HTR-8/SVneo (cell line): ENCODE results near the gene CLTCL1.
"Not testable (repeated sequence)": the region's sequence is repeated elsewhere in the genome, so short reads cannot be mapped to it uniquely, and the experiment has no call there.

Experiments
- DNase-seq: peaks from one replicate; pipeline ENCODE4 v3.0.0; 2011; ENCODE audit warnings: low spot score, mixed read lengths; ENCODE audit not compliant: insufficient read length
- FAIRE-seq: peaks from 2 replicates; lab custom pipeline; 2011; peaks lifted over from hg19 to GRCh38; lab: Jason Lieb, UNC

The CLTCL1 gene

DNA sequence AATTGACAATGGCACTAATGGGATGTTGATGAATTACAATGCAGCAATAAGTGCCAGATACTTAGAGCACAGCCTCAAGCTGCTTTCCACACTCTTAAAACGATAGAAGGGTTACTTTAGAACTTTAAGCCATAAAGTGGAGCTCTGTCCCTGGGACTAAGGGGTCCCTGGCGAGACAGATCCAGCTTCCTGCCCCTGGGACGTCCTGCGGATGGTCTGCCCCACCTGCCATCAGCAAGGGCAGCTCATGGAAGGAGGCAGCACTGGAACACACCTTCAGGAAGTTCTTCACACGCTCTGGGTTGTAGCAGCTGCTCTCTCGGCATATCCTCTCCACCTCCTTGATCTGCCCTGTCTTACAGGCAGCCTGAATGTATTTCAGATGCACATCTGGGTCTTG is 67.9 kb downstream of the CLTCL1 start:
- DNase-seq (no peak), FAIRE-seq (no peak)

DNA sequence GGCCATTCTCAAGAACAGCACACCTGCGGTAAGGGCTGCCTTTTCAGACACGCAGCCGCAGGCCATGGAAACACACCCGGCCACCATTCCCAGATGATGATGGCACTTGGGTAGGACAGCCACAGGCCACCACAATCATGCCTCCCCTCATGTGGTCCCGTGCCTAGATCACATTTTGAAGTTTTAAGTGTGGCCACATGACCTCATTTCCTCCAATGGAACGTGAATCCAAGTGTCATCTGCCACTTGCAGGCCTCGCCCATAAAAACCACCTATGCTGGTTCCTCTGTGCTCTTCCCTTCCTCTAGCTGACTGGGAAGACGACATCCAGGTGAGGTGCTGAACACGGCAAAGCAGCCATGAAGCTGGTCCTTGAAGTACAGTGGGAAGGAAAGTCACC is 68.4 kb downstream of the CLTCL1 start:
- no peak for DNase-seq
- no peak for FAIRE-seq

DNA sequence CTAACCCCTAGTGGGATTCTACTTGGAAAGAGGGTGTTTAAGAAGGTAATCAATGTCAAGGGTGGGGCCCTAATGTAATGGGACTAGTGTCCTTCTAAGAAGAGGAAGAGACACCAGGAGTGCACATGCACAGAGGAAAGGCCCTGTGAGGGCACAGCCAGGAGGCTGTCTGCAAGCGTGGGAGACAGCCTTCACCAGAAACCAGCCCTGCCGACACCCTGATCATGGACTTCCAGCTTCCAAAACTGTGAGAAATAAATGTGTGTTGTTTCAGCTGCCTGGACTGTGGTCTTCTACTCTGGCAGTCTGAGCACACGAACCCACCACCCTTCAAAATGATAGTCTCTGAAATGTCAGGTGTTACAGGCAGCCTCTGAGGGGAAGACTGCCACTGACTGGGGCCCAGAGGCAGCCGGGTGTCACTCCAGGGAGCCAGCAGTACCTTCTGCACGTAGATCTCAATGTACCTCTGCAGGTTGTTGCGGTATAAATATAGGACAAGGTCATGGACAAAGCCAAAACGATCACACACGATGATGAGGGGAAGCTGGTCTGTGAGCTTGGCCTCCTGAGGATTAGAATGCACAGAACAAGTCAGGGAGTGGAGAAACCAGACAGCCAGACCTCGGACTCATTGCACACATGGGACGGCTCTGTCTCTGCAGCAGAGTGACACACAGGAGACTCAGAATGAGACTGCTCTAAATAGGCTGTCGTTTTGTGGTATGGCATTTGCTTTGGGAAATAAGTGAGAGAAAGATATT is 69.1 kb downstream of the CLTCL1 start:
- FAIRE-seq (no peak), DNase-seq (no peak)

DNA sequence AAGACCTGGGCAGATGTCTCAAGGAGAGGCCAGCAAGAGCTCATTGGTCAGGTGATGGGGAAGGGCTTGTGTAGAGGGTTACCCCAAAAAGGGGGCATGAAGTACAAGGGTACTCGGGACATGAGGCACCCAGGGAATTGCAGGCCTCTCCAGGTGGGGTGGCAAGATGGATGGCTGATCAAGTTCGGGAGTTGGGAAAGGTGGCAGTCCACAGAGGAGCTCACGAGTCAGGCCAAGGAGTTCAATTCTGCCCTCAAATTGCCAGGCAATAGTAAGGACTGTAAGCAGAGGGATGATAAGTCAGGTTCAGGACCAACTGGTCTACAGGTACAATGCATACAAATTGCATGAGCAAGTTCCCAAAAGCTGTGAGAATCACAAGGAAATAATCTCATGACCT is 70.7 kb downstream of the CLTCL1 start:
- DNase-seq (no peak), FAIRE-seq (no peak)

DNA sequence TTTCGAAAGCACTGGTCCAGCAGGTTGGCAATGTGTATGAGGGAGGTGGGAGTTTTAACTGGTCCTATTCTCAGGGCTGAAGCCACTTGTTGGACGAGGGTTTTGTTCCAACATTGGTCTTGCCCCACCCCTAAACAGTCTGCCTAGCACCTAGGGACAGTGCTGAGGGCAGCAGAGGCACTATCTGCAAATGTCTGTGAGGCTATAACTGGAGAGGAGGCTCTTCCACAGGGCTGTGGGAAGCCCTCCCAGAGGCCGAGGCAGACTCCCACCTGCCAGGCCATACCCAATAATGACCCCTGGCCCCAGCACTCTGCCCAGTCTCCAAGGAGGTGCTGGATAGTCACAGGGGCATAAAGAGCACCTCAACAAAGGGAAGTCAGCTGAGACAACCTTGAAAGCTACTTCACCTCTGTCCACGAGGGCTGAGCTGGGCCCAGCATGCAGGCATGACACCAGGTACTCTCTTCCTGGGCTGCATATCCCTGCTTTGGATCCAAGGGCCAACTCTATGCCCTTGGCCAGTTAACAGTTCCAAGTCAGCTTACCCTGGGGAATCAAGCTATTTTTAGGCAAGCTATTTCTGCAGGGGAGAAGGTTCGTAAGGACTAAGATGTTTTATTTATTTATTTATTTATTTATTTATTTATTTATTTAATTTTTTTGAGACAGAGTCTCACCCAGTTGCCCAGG is 72.8 kb downstream of the CLTCL1 start:
- FAIRE-seq (no peak), DNase-seq (no peak)

DNA sequence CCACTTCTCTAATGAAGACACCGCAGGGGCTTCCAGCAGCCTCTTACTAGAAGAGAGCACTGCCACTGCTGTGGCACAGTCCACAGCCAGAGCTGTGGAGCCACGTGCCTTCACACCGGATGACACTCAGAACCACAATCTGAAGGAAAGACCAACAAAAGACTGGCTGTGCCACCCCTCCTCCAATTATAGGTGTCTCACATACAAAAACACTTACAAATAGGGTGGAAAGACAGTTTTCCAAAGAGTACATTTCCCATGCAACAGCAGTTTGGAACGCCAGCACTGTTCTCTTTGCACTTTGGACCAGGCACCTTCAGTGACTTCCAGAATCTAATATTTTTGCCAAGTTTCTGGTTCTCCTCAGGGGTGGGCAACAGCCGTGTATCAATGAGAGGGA is 74.9 kb downstream of the CLTCL1 start:
- DNase-seq: no peak
- FAIRE-seq: no peak

DNA sequence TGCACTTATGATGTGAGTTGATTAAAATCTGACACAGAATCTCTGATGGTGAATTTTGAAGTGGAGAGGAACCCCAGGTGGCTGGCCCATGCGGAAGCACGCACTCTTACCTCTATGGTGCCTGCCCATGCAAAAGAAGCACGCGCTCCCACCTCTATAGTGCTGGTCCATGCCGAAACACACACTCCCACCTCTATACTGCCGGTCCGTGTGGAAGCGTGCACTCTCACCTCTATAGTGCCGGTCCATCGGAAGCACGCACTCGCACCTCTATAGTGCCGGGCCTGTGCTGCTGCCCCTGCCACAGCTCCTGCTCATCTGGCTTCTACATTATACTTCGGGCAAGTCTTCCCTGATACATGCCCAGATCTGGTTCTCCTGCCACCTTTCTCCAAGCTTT is 76.2 kb downstream of the CLTCL1 start:
- no peak for DNase-seq
- no peak for FAIRE-seq

DNA sequence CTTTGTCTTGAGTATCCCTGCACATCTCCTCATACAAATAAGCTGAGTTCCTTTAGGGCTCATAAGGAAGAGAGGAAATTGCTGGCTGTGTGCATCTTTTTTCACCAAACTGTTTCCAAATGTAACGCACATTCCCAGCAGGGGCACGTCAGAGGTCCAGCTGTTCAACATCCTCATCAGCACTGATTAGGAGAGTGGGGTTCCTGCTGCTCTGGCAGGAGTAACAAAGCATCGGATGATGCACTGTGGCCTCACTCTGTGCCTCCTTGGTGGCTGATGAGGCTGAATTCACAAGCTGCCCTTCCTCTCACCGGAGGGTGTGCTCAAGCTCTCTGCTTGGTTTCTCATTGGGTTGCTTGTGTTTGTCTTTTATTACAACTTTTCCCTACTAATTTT is 77.4 kb downstream of the CLTCL1 start:
- DNase-seq (no peak), FAIRE-seq (no peak)

DNA sequence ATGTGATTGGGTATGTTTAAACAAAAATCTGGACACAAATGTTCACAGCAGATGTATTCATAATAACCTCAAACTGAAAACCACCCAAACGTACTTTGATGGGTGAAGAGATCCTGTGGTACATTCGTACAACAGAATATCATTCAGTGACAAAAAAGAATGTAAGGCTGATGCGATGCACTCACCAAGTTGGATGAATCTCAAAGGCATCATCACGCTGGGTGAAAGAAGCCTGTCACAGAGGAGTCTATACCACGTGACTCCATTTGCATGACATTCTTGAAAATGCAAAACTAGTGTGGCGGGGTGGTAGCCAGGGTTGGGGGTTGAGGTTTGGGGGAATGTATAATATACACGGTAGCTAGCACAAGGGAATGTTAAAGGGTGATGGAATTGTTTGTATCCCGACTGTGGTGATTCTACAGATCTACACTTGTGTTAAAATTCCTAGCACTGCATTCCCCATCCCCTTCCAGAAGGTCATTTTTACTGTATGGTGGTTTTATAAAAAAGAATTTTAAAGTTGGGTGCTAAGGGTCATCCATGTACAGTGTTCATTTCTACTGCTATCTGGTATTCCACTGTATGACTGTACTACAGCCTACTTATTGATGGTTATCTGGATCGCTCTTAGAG is 78.0 kb downstream of the CLTCL1 start:
- FAIRE-seq (no peak), DNase-seq (no peak)

DNA sequence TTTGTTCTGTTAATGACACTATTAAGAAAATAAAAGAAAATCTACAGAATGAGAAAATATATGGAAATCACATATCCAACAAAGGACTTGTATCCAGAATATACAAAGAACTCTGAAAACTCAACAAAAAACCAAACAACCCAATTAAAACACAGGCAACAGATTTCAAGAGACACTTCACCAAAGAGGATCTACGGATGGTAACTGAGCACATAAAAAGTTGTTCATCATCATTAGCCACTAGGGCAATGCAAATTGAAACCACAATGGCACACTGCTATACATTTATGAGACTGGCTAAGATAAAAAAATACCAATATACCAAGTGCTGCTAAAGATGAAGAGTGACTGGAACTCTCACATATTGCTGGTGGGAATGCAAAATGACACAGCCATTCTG is 78.5 kb downstream of the CLTCL1 start:
- no peak for DNase-seq
- no peak for FAIRE-seq

DNA sequence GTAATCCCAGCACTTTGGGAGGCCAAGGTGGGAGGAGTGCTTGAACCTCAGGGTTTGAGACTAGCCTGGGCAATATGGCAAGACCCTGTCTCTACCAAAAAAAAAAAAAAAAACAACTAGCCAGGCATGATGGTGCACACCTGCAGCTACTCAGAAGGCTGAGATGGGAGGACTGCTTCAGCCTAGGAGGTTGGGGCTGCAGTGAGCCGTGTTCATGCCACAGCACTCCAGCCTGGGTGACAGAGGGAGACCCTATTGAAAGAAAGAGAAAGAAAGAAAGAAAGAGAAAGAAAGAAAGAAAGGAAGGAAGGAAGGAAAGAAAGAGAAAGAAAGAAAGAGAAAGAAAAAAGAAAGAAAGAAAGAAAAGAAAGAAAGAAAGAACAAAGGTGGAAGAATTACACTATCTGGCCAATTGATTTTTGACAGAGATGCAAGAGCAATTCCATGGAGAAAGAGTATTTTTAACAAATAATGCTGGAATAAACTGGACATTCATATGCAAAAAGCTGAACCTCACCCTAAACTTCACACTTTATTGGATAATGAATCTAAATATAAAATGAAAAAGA is 79.1 kb downstream of the CLTCL1 start:
- no peak for FAIRE-seq
- DNase-seq: no peak

DNA sequence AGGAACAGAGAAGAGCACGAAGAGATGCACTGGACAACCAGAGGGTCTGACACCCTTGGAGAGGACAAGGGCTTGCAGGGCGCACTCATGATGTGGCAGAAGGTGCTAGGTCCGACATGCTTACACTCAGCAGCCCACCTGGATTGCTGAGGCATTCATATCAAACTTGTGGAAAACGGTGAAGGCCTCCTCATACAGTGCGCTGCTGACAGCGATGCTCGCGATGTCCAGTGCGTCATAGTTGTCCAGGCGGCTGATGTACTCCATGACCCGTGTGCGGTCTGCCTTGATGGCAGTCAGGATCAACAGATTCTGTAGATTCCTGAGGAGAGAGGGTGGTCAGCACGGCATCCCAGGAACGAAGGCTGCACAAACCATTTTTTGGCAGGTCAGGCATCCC is 81.3 kb downstream of the CLTCL1 start:
- DNase-seq (no peak), FAIRE-seq (no peak)

DNA sequence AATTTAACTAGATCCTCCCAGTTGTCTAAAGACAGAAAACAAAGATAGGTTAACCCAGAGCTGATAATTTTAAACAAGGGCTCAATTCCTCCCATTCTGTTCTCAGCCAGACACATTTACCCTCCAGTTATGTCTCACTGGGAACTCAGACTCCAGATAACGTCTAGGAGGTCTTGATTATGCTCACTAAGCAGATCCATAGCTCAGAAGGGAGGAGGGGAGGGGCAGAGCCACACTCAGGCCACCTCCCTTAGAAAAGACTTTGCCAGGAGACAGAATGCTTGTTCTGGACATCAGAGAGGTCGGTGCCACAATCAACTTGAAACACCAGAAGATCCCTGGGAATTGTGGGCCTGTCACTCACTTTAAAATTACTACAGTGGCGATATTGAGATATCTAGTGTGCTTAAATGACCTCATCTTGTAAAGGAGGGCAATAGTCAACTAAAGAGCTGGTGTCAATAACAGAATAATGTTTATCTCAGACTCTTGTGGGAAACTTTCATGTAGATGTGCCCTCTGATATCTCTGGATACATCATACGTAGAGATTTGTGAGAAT is 83.2 kb downstream of the CLTCL1 start:
- FAIRE-seq (no peak), DNase-seq (no peak)

DNA sequence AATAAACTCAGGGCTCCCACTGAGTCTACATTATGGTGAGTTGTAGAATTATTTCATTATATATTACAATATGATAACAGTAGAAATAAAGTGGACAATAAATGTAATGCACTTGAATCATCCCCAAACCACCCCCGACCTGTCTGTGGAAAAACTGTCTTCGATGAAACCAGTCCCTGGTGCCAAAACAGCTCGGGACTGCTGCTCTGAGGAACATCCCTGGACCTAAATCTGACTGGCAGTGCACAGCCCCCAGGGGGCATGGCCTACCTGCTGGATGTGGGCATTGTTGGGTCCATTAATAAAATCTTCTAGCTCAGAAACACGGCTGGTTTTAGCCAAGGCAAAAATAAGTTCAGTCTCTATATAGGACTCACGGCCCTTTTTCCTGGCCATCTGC is 83.6 kb downstream of the CLTCL1 start:
- no peak for DNase-seq
- no peak for FAIRE-seq

DNA sequence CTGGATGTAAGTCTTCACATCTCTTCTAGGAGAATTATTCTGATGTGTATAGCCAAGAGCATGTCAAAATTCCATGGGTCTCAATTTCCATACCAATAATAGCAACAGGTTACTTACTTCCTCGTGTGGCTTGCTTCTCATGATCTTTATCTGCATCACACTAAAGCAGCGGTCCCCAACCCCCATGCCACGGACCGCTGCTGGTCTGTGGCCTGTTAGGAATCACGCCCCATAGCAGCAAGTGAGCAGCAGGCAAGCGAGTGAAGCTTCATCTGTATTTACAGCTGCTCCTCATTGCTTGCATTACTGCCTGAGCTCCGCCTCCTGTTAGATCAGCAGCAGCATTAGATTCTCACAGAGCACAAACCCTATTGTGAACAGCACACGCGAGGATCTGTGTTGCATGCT is 84.1 kb downstream of the CLTCL1 start:
- DNase-seq (no peak), FAIRE-seq (no peak)

DNA sequence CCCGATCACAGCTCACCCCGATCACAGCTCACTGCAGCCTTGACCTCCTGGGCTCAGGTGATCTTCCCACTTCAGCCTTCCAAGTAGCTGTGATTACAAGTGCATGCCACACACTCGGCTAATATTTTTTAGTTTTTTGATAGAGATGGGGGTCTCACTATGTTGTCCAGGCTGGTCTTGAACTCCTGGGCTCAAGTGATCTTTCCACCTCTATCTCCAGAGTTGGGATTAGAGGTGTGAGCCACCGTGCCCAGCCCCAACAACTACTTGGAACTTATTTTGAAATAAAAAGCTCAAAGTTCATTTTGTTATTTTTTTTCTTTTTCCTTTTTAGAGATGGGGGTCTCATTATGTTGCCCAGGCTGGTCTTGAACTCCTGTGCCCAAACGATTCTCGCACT is 85.2 kb downstream of the CLTCL1 start:
- FAIRE-seq (no peak), DNase-seq (no peak)

DNA sequence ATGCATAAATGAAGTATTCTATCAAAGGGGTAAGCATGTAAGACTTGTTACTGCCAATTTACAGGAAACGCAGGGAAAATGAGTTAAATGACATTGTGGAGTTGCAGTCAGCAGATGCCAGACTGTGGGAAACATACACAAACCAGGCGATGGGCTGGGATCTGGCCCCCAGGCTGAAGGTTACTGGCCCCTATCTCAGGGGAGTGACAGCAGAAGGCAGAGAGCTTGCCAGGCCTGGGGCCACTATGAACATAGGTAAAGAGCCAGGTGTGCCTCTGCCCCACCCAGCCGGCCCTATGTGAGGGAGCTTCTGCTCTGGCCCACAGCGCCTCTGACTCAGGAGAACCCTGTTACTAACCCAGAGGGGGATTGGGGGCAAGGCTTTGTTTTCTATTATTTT is 86.9 kb downstream of the CLTCL1 start:
- no peak for FAIRE-seq
- no peak for DNase-seq

DNA sequence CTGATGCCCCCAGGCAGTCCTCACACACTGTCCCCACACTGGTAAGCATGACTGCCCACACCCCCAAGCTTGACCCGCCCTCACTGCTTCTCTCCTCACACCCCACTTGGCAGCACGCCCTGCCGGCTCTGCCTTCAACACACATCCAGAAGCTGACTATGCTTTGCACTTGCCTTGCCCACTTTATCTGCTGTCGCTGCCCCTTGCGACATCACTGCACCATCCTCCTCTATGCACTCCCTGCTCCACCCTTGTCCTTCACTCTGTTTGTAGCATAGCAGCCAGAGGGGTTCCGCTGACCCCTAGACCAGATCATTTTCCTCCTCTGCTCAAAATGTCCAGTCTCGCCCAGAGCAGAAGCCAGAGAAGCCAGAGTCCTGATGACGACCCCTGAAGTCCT is 87.7 kb downstream of the CLTCL1 start:
- no peak for FAIRE-seq
- DNase-seq: no peak

DNA sequence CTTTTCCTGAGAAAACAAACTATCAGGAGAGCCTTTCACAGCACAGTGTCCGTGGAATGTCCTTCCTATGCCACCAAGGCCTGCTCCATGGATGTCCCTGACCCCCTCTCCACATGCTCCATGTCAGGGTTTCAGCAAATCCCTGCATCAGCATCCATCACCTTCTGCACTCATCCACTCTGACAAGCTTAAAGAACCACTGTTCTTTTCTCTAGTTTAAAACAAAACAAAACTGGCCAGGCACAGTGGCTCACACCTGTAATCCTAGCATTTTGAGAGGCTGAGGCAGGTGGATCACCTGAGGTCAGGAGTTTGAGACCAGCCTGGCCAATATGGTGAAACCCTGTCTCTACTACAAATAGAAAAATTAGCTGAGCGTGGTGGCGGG is 88.7 kb downstream of the CLTCL1 start:
- not testable (repeated sequence) for DNase-seq, FAIRE-seq

DNA sequence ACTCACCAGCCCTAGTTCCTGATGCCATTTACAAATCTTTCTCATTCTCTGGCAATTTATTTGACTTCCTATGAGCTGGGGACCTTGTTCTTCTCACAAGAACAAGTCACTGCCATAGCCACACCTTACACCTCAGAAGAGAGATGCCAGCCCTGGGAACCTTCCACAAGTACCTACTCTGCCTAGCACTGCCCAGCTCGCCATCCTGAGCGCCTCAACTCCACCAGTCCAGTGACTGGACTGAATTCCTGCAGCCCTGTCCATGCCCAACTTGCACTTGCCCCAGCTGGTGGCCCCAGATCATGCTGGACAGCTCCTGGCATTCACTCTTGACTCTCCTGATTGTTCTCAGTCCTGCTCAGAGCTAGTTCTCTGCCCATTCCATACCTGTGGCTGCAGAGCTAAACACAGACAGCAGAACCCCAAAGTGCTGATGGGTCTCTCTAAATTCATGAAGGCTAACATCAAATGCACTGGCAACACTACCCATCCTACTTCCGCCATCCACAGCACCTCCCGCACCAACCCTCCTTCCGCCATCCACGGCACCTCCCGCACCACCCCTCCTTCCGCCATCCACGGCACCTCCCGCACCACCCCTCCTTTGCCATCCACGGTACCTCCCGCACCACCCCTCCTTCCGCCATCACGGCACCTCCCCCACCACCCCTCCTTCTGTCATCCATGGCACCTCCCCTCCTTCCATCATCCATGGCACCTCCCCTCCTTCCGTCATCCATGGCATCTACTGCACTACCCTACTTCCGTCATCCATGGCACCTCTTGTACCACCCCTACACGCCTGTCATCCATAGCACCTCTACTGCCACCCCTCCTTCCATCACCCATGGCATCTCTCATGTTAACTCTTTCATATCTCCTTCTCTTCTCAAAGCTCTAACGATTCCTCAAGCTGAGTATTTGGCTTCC is 89.4 kb downstream of the CLTCL1 start:
- FAIRE-seq: peak; percentile 100

More for the DNA sequence above, 89.4 kb downstream of the CLTCL1 start:
- no peak for DNase-seq
